ENCODE data around the gene ZNF362. TPM values are rescaled to one million over a fixed set of nuclear protein-coding genes. Genes with fewer than 3 reads are reported as not detected.

Gene ZNF362
- total RNA-seq, 1 donor from 2014 or later: 7.3 TPM

DNA sequence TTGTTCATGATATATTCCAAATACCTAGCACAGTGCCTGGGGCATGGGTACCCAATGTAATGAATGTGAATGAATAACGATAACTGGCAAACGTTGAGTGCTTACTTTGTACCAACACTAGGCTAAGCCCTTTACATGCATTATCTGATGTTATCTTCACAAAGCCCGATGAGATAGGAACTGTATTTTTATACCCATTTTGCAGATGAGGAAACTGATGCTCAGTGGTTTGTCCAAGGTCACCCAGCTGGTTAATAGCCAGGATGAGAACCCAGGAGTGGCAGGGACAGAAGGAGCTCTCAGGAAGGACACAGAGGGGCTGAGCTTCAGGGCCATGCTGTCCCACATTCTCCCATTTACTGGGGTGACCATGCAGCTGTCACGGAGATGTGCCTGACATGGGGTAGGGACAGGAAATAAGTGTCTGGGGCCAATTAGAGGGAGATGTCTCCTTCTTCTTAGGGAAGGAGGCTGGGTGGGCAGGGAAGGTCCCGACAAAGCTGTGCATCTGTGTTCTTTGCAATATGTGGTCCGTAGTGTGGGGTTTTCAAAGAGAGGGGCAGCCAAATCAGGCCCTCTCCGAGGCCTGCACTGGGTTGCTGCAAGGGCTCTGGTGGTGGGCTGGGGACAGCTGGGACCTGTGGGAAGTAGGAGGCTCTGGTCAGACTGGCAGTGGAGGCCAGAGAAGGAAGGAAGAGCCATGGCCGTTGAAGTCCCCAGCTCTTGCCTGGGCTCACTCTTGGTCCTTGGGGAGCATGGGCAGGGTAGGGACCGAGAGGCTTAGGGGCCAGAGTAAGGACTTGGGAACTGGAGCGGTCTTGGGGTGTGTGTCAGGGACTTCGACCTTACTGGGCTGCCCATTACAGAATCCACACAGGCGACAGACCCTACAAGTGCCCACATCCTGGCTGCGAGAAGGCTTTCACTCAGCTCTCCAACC lies 38.0 kb downstream of the ZNF362 start:
- peaks cover 13 to 39% (median 22%) of the 10 kb centered on the region in 3 donors for H3K36me3 ChIP-seq (ENCODE audit: control insufficient read depth in 3 of 3, insufficient read depth in 3 of 3, low read length in 3 of 3)
- H3K4me1 ChIP-seq (ENCODE audit: control insufficient read depth in 3 of 3, insufficient read depth in 3 of 3, low read length in 3 of 3): peaks cover 5 to 13% (median 12%) of the 10 kb centered on the region in 3 donors
- no peaks in the 10 kb centered on the region for H3K27me3 ChIP-seq (ENCODE audit: control insufficient read depth in 3 of 3, insufficient read depth in 3 of 3, low read length in 3 of 3)
- no peak overlapping the region for H3K4me3 ChIP-seq (ENCODE audit: low read length in 3 of 3)
- no peak overlapping the region for H3K27ac ChIP-seq (ENCODE audit: low read depth, low read length)
- H3K9ac ChIP-seq (ENCODE audit: low read depth in 1 of 3, low read length in 3 of 3): no peak overlapping the region
- H3K9me3 ChIP-seq (ENCODE audit: control insufficient read depth in 3 of 3, low read length in 3 of 3): no peaks in the 10 kb centered on the region

DNA sequence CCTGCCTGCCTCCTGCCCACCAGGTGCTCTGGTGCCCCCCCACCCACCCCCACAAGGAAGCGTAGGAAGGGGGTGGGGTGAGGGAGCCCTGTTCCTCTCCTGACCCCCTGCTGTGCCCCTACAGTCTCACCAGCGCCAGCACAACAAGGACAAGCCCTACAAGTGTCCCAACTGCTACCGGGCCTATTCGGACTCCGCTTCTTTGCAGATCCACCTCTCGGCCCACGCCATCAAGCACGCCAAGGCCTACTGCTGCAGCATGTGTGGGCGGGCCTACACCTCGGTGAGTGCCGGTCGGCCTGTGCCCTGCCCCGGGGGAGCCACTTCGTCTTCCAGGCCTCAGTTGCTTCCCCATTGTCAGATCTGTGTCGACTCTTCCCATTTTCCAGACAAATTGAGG lies 38.7 kb downstream of the ZNF362 start:
- no peak overlapping the region for H3K27ac ChIP-seq (ENCODE audit: low read depth, low read length)
- peaks cover 13 to 40% (median 26%) of the 10 kb centered on the region in 3 donors for H3K36me3 ChIP-seq (ENCODE audit: control insufficient read depth in 3 of 3, insufficient read depth in 3 of 3, low read length in 3 of 3)
- H3K4me1 ChIP-seq (ENCODE audit: control insufficient read depth in 3 of 3, insufficient read depth in 3 of 3, low read length in 3 of 3): peaks cover 0 to 11% (median 9%) of the 10 kb centered on the region in 3 donors
- no peaks in the 10 kb centered on the region for H3K27me3 ChIP-seq (ENCODE audit: control insufficient read depth in 3 of 3, insufficient read depth in 3 of 3, low read length in 3 of 3)
- no peak overlapping the region for H3K4me3 ChIP-seq (ENCODE audit: low read length in 3 of 3)
- no peak overlapping the region for H3K9ac ChIP-seq (ENCODE audit: low read depth in 1 of 3, low read length in 3 of 3)
- no peaks in the 10 kb centered on the region for H3K9me3 ChIP-seq (ENCODE audit: control insufficient read depth in 3 of 3, low read length in 3 of 3)

DNA sequence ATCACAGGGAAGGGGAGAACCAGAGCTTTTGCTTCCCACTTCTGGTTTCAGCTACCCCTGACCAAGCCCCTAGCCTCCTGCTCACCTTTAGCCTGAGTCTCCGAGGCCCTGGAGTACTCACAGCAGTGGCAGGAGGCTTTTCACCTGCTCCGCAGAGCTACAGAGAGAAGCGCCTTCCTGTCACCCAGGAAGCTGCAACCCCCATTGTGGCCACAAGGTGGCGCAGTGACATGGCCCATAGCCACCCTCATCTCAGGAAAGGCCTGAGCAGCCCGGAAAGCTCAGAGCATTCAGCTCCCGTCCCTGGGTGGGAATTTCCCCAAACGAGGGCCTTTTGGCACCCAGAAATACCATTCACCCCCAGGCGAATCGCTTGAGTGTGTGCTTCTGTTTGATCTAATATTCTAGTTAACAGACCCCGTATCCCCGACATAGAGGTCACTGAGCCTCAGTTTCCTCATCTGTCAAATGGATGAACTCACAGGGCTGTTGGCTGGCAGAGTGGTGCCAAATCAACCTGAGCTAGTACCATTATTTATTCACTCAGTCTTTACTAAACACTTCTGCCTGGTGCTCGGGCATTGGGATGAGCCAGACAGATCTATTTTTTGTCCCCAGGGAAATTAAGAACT lies 39.3 kb downstream of the ZNF362 start:
- H3K4me3 ChIP-seq (ENCODE audit: low read length in 3 of 3): no peak overlapping the region
- no peaks in the 10 kb centered on the region for H3K27me3 ChIP-seq (ENCODE audit: control insufficient read depth in 3 of 3, insufficient read depth in 3 of 3, low read length in 3 of 3)
- H3K36me3 ChIP-seq (ENCODE audit: control insufficient read depth in 3 of 3, insufficient read depth in 3 of 3, low read length in 3 of 3): peaks cover 13 to 40% (median 26%) of the 10 kb centered on the region in 3 donors
- H3K9ac ChIP-seq (ENCODE audit: low read depth in 1 of 3, low read length in 3 of 3): no peak overlapping the region
- H3K27ac ChIP-seq (ENCODE audit: low read depth, low read length): no peak overlapping the region
- peaks cover 0 to 14% (median 11%) of the 10 kb centered on the region in 3 donors for H3K4me1 ChIP-seq (ENCODE audit: control insufficient read depth in 3 of 3, insufficient read depth in 3 of 3, low read length in 3 of 3)
- H3K9me3 ChIP-seq (ENCODE audit: control insufficient read depth in 3 of 3, low read length in 3 of 3): no peaks in the 10 kb centered on the region

DNA sequence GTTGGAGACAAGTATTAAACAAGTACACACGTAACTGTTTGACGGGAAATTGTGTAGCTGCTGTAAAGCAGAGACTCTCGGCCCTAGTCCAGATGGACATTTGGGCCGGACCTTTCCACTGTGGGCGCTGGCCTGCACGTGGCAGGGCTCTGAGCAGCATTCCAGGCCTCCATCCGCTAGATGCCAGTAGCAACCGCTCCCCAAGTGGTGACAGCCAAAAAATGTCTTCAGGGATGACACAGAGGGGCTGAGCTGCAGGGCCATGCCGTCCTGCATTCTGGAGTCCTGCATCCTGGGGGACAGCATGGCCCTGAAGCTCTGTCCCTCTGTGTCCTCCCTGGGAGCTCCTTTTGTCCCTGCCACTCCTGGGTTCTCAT lies 39.8 kb downstream of the ZNF362 start:
- no peak overlapping the region for H3K27ac ChIP-seq (ENCODE audit: low read depth, low read length)
- H3K36me3 ChIP-seq (ENCODE audit: control insufficient read depth in 3 of 3, insufficient read depth in 3 of 3, low read length in 3 of 3): peaks cover 13 to 40% (median 26%) of the 10 kb centered on the region in 3 donors
- H3K27me3 ChIP-seq (ENCODE audit: control insufficient read depth in 3 of 3, insufficient read depth in 3 of 3, low read length in 3 of 3): no peaks in the 10 kb centered on the region
- no peak overlapping the region for H3K4me3 ChIP-seq (ENCODE audit: low read length in 3 of 3)
- H3K9me3 ChIP-seq (ENCODE audit: control insufficient read depth in 3 of 3, low read length in 3 of 3): no peaks in the 10 kb centered on the region
- H3K4me1 ChIP-seq (ENCODE audit: control insufficient read depth in 3 of 3, insufficient read depth in 3 of 3, low read length in 3 of 3): peaks cover 0 to 19% (median 16%) of the 10 kb centered on the region in 3 donors
- no peak overlapping the region for H3K9ac ChIP-seq (ENCODE audit: low read depth in 1 of 3, low read length in 3 of 3)

DNA sequence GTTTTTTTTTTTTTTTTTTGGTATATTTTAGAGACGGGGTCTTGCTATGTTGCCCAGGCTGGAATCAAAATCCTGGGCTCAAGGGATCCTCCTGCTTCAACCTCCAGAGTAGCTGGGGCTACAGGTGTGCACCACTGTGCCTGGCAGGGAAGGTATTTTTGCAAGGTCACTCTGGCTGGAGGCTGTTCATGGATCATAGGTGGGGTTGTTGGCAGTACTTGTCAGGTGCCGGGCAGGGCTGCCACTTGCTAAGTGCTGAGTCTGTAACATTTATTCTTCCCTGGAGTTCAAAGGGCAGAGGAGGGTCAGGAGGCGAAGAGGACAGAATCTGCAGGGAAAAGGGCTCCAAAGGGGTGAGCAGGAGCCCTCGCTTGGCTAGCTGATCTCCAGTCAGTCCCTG lies 40.5 kb downstream of the ZNF362 start:
- Histone ChIP-seq H3K4me3 (ENCODE audit: low read length in 3 of 3) (no peak overlapping the region), H3K9ac (ENCODE audit: low read depth in 1 of 3, low read length in 3 of 3) (no peak overlapping the region), H3K27ac (ENCODE audit: low read depth, low read length) (no peak overlapping the region), H3K27me3 (ENCODE audit: control insufficient read depth in 3 of 3, insufficient read depth in 3 of 3, low read length in 3 of 3) (no peaks in the 10 kb centered on the region), H3K9me3 (ENCODE audit: control insufficient read depth in 3 of 3, low read length in 3 of 3) (no peaks in the 10 kb centered on the region), H3K4me1 (ENCODE audit: control insufficient read depth in 3 of 3, insufficient read depth in 3 of 3, low read length in 3 of 3) (peaks cover 0 to 19% (median 16%) of the 10 kb centered on the region in 3 donors), H3K36me3 (ENCODE audit: control insufficient read depth in 3 of 3, insufficient read depth in 3 of 3, low read length in 3 of 3) (peaks cover 13 to 40% (median 26%) of the 10 kb centered on the region in 3 donors)

DNA sequence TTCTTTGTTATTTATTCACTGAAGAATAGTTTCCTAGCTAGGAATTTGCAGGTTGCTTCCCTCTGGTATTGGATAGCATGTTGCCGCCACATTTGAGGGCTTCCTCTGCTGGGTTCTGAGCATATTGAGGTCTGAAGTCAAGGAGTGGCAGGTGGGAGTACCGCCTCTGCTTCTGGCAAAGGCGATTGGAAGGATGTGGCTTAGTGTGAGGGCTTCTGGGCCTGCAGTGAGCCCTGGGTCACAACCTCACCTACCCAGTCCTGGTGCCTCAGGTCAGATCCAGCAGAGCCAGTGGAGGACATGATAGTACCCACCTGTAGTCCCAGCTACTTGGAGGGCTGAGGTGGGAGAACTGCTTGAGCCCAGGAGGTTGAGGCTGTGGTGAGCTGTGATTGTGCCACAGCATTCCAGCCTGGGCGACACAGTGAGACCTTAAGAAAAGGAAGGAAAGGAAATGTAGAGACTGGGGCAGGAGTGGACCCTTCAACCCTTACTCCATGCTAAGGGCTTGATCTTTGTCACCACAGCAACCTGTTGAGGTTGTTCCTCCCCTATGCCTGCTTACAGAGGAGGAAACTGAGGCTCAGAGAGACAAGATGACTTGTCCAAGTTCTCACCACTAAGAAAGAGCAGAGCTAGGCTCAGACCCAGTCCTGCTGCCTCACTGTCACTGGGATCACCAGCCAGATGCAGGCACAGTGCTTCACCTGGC lies 41.8 kb downstream of the ZNF362 start:
- H3K36me3 ChIP-seq (ENCODE audit: control insufficient read depth in 3 of 3, insufficient read depth in 3 of 3, low read length in 3 of 3): peaks cover 13 to 40% (median 26%) of the 10 kb centered on the region in 3 donors
- H3K9me3 ChIP-seq (ENCODE audit: control insufficient read depth in 3 of 3, low read length in 3 of 3): no peaks in the 10 kb centered on the region
- no peak overlapping the region for H3K9ac ChIP-seq (ENCODE audit: low read depth in 1 of 3, low read length in 3 of 3)
- H3K27ac ChIP-seq (ENCODE audit: low read depth, low read length): no peak overlapping the region
- peaks cover 0 to 19% (median 16%) of the 10 kb centered on the region in 3 donors for H3K4me1 ChIP-seq (ENCODE audit: control insufficient read depth in 3 of 3, insufficient read depth in 3 of 3, low read length in 3 of 3)
- no peaks in the 10 kb centered on the region for H3K27me3 ChIP-seq (ENCODE audit: control insufficient read depth in 3 of 3, insufficient read depth in 3 of 3, low read length in 3 of 3)
- no peak overlapping the region for H3K4me3 ChIP-seq (ENCODE audit: low read length in 3 of 3)

DNA sequence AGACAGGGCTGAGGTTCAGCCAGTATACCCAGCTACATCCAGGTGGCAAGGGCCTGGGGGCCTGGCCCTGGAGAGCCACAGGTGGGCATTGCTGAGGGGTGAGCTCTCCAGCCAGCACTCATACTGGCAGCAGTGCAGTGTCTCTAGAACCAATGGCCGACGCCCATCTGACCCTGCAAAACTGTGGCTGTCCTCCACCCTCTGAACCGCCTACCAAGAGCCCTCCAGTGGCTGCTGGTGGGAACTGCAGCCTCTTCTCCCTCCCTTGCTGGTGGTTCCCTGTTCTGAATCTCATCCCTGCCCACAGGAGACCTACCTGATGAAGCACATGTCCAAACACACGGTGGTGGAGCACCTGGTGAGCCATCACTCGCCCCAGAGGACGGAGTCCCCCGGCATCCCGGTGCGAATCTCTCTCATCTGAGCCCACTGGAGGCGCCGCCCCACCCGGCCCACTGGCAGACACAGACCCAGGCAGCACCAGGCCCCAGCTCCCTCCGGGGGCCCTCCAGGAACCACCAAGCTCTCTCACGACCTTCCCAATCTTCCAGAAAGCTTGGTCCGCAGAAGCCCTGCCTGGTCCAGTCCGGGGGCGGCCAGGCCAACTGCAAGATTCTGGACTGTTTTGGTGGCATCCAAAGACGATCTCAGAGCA lies 42.5 kb downstream of the ZNF362 start:
- Histone ChIP-seq H3K4me3 (ENCODE audit: low read length in 3 of 3) (no peak overlapping the region), H3K9ac (ENCODE audit: low read depth in 1 of 3, low read length in 3 of 3) (no peak overlapping the region), H3K9me3 (ENCODE audit: control insufficient read depth in 3 of 3, low read length in 3 of 3) (no peaks in the 10 kb centered on the region), H3K4me1 (ENCODE audit: control insufficient read depth in 3 of 3, insufficient read depth in 3 of 3, low read length in 3 of 3) (peaks cover 0 to 19% (median 15%) of the 10 kb centered on the region in 3 donors), H3K27ac (ENCODE audit: low read depth, low read length) (no peak overlapping the region), H3K27me3 (ENCODE audit: control insufficient read depth in 3 of 3, insufficient read depth in 3 of 3, low read length in 3 of 3) (no peaks in the 10 kb centered on the region), H3K36me3 (ENCODE audit: control insufficient read depth in 3 of 3, insufficient read depth in 3 of 3, low read length in 3 of 3) (peaks cover 10 to 37% (median 26%) of the 10 kb centered on the region in 3 donors)

DNA sequence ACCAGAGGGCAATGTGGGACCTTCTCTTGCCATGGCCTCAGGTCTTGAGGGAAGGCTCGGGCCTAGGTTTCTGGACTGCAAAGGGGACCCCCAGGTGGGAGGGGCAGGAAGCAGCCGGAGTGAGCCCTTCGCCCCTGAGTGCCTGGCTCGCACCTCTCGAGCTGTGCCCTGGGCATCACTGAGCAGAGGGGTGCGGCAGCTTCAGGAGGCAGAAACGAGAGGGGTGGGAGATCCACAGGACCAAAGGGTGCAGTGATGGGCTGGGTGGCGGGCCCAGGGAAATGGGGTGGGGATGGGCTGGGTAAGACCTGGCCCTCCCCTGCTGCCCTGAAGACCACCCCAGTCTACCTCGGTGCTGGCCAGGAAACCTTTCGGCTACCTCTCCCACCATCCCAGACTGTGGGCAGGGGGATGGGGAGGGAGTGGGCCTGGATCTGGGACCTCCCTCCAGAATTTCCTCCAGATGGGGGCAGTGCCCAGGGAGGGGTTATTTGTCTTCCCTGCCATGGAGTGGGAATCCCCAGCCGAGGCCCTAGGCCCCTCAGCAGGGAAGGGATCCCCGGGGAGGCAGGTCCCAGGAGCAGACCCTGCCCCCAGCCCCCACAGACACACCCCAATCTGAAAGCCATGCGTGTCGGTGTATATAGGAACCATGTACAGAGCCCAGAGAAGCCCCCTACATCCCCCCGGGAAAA lies 43.3 kb downstream of the ZNF362 start:
- no peak overlapping the region for H3K27ac ChIP-seq (ENCODE audit: low read depth, low read length)
- H3K36me3 ChIP-seq (ENCODE audit: control insufficient read depth in 3 of 3, insufficient read depth in 3 of 3, low read length in 3 of 3): peaks cover 6 to 28% (median 24%) of the 10 kb centered on the region in 3 donors

DNA sequence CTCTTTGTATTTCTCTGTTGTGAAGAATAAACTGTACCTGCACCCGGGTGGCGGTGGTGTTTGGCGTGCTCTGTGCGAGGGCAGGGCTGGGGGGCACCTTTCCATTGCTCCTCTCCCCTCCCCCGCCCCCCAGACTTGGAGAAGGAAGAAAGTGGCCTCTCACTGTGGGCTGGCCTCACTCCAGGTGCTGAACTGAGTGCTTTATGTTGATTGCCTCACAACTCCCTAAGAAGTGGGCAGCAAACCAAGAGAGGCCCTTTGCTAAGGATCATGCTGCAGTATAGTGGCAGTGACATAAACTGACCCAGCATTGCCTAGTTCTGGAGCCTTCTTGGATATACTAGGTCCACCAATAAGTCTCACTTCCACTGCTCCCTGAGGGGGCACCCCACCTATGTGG lies 44.4 kb downstream of the ZNF362 start:
- Histone ChIP-seq H3K9me3 (ENCODE audit: control insufficient read depth in 3 of 3, low read length in 3 of 3) (no peaks in the 10 kb centered on the region), H3K4me1 (ENCODE audit: control insufficient read depth in 3 of 3, insufficient read depth in 3 of 3, low read length in 3 of 3) (peaks cover 0 to 18% (median 13%) of the 10 kb centered on the region in 3 donors), H3K27ac (ENCODE audit: low read depth, low read length) (no peak overlapping the region), H3K9ac (ENCODE audit: low read depth in 1 of 3, low read length in 3 of 3) (no peak overlapping the region), H3K4me3 (ENCODE audit: low read length in 3 of 3) (no peak overlapping the region), H3K36me3 (ENCODE audit: control insufficient read depth in 3 of 3, insufficient read depth in 3 of 3, low read length in 3 of 3) (peaks cover 5 to 24% (median 20%) of the 10 kb centered on the region in 3 donors), H3K27me3 (ENCODE audit: control insufficient read depth in 3 of 3, insufficient read depth in 3 of 3, low read length in 3 of 3) (peaks cover 0 to 3% (median 0%) of the 10 kb centered on the region in 3 donors)

More for the DNA sequence above, 43.3 kb downstream of the ZNF362 start:
- Histone ChIP-seq H3K4me3 (ENCODE audit: low read length in 3 of 3) (no peak overlapping the region), H3K27me3 (ENCODE audit: control insufficient read depth in 3 of 3, insufficient read depth in 3 of 3, low read length in 3 of 3) (no peaks in the 10 kb centered on the region), H3K4me1 (ENCODE audit: control insufficient read depth in 3 of 3, insufficient read depth in 3 of 3, low read length in 3 of 3) (peaks cover 0 to 19% (median 15%) of the 10 kb centered on the region in 3 donors), H3K9ac (ENCODE audit: low read depth in 1 of 3, low read length in 3 of 3) (no peak overlapping the region), H3K9me3 (ENCODE audit: control insufficient read depth in 3 of 3, low read length in 3 of 3) (no peaks in the 10 kb centered on the region)
